Femur (tissue), 1 donor: ENCODE data around the gene SOWAHB.

Source experiments
- DNase-seq: peaks from one replicate; pipeline ENCODE4 v3.0.0-alpha.2; 2017

The SOWAHB gene

GRCh38 chr4:76897536-76898384 lies at the start of gene SOWAHB:
TSS of gene SOWAHB (minus strand) at chr4:76898144. CDS start at chr4:76897849, 295 bp downstream.
- peak; percentile 34 for DNase-seq

- no peak for DNase-seq
Measured at GRCh38 chr4:76947369-76947768, 49.4 kb upstream of the SOWAHB start.

GRCh38 chr4:76943790-76944189 lies 45.8 kb upstream of the SOWAHB start:
- DNase-seq = no peak

GRCh38 chr4:76943129-76943620 lies 45.2 kb upstream of the SOWAHB start:
- no peak for DNase-seq

GRCh38 chr4:76939184-76939583 lies 41.2 kb upstream of the SOWAHB start:
- no peak for DNase-seq

- DNase-seq = no peak
Measured at GRCh38 chr4:76931576-76932276, 33.8 kb upstream of the SOWAHB start.

- no peak for DNase-seq
Measured at GRCh38 chr4:76931087-76931486, 33.1 kb upstream of the SOWAHB start.

- DNase-seq = no peak
Measured at GRCh38 chr4:76930685-76931084, 32.7 kb upstream of the SOWAHB start.

- no peak for DNase-seq
Measured at GRCh38 chr4:76926841-76927240, 28.9 kb upstream of the SOWAHB start.

- no peak for DNase-seq
Measured at GRCh38 chr4:76923619-76924357, 25.8 kb upstream of the SOWAHB start.

- no peak for DNase-seq
Measured at GRCh38 chr4:76920715-76921114, 22.8 kb upstream of the SOWAHB start.

GRCh38 chr4:76909711-76910110 lies 11.8 kb upstream of the SOWAHB start:
- no peak for DNase-seq

GRCh38 chr4:76905521-76905920 lies 7.6 kb upstream of the SOWAHB start:
- no peak for DNase-seq

GRCh38 chr4:76904646-76905190 lies 6.8 kb upstream of the SOWAHB start:
- no peak for DNase-seq

GRCh38 chr4:76902233-76902890 lies 4.4 kb upstream of the SOWAHB start:
- DNase-seq = no peak

GRCh38 chr4:76898949-76899645 lies 1.2 kb upstream of the SOWAHB start:
- no peak for DNase-seq

- DNase-seq = no peak
Measured at GRCh38 chr4:76898385-76898692, 395 bp upstream of the SOWAHB start.

GRCh38 chr4:76896614-76897535 lies 1.1 kb downstream of the SOWAHB start:
- DNase-seq = peak; percentile 34

GRCh38 chr4:76896048-76896447 lies 1.9 kb downstream of the SOWAHB start:
- DNase-seq = no peak

GRCh38 chr4:76895619-76896018 lies 2.3 kb downstream of the SOWAHB start:
- no peak for DNase-seq
